ENCODE results near the gene PRMT7.

Gene PRMT7

GRCh38 chr16:68357521-68357922 is 46.7 kb downstream of the PRMT7 start:
- no peak overlapping the region for H3K23ac ChIP-seq (ENCODE audit: low read length)
- H3K14ac ChIP-seq (ENCODE audit: low read length), result no peak overlapping the region
- peaks cover 54 to 56% of the 10 kb centered on the region in 2 experiments for H3K36me3 ChIP-seq (ENCODE audit: control insufficient read depth in 1 of 2, insufficient read depth in 2 of 2, low read length in 2 of 2)
- H3K18ac ChIP-seq (ENCODE audit: low read length), result no peak overlapping the region
- no peak overlapping the region for H2BK12ac ChIP-seq (ENCODE audit: low read length)
- H4K8ac ChIP-seq (ENCODE audit: low read depth, low read length), result no peak overlapping the region
- peaks cover 5% of the 10 kb centered on the region for H3K9me3 ChIP-seq (ENCODE audit: insufficient read depth, low read depth, low read length)
- no peak for DNase-seq
- no peak overlapping the region for H2AFZ ChIP-seq (ENCODE audit: insufficient read depth, low read length, poor library complexity)
- no peaks in the 10 kb centered on the region for H3K79me2 ChIP-seq (ENCODE audit: control insufficient read depth, insufficient read depth, low read length, poor library complexity)
- H3K27ac ChIP-seq (ENCODE audit: low read depth, low read length), result no peak overlapping the region
- H3K27me3 ChIP-seq (ENCODE audit: insufficient read depth, low read length), result no peaks in the 10 kb centered on the region
- H2AK5ac ChIP-seq (ENCODE audit: low read length), result no peak overlapping the region
- no peak overlapping the region for H4K12ac ChIP-seq (ENCODE audit: low read depth, low read length)
- WGBS (ENCODE audit: extremely low coverage, insufficient coverage, insufficient read length), result no CpG with 5 or more reads among the region's 9 CpGs
- H3K4me2 ChIP-seq (ENCODE audit: low read length), result no peak overlapping the region
- peaks cover 4 to 5% of the 10 kb centered on the region in 2 experiments for H3K4me1 ChIP-seq (ENCODE audit: control insufficient read depth in 1 of 2, insufficient read depth in 2 of 2, low read length in 2 of 2)
- H3K79me1 ChIP-seq (ENCODE audit: low read length), result no peaks in the 10 kb centered on the region
- H2BK5ac ChIP-seq (ENCODE audit: low read depth, low read length, poor library complexity), result no peak overlapping the region
- no peak overlapping the region for H4K91ac ChIP-seq (ENCODE audit: low read depth, low read length)
- no peak overlapping the region for H3K4ac ChIP-seq (ENCODE audit: low read depth, low read length)
- no peak overlapping the region for H3K4me3 ChIP-seq (ENCODE audit: low read depth, low read length)
- no peak overlapping the region for H3K9ac ChIP-seq (ENCODE audit: low read length)
- no peak overlapping the region for H2BK120ac ChIP-seq (ENCODE audit: insufficient read depth, low read length, poor library complexity)

DNA sequence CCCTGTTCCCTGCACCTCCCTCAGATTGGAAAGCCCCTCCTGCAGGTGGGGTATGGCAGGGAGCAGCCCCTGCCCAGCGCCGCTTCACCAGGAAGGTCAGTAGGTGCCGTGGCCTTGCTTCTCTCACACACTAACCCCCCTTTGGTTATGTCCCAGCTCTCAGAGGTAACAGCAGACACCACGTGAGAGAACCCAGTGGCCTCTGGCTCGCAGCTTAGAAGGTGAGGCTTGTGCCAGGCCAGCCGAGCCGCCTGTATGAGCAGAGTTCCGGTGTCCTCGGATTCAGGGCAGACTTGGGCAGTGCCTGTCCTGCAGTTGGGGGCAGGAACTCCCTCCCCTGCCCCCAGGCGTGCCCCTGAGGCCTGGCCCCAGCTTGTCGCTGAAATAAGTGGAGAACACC is 47.1 kb downstream of the PRMT7 start:
- DNase-seq, result no peak
- no peak overlapping the region for H4K12ac ChIP-seq (ENCODE audit: low read depth, low read length)
- H3K36me3 ChIP-seq (ENCODE audit: control insufficient read depth in 1 of 2, insufficient read depth in 2 of 2, low read length in 2 of 2), result peaks cover 53 to 56% of the 10 kb centered on the region in 2 experiments
- no peak overlapping the region for H4K91ac ChIP-seq (ENCODE audit: low read depth, low read length)
- H2AK5ac ChIP-seq (ENCODE audit: low read length), result no peak overlapping the region
- H2BK120ac ChIP-seq (ENCODE audit: insufficient read depth, low read length, poor library complexity), result no peak overlapping the region
- H3K4me1 ChIP-seq (ENCODE audit: control insufficient read depth in 1 of 2, insufficient read depth in 2 of 2, low read length in 2 of 2), result peaks cover 4 to 5% of the 10 kb centered on the region in 2 experiments
- no peak overlapping the region for H2BK5ac ChIP-seq (ENCODE audit: low read depth, low read length, poor library complexity)
- H3K9me3 ChIP-seq (ENCODE audit: insufficient read depth, low read depth, low read length), result peaks cover 5% of the 10 kb centered on the region
- H3K27ac ChIP-seq (ENCODE audit: low read depth, low read length), result no peak overlapping the region
- no peak overlapping the region for H3K4me3 ChIP-seq (ENCODE audit: low read depth, low read length)
- H3K18ac ChIP-seq (ENCODE audit: low read length), result no peak overlapping the region
- H3K79me1 ChIP-seq (ENCODE audit: low read length), result no peaks in the 10 kb centered on the region
- H2BK12ac ChIP-seq (ENCODE audit: low read length), result no peak overlapping the region
- H4K8ac ChIP-seq (ENCODE audit: low read depth, low read length), result no peak overlapping the region
- no peak overlapping the region for H2AFZ ChIP-seq (ENCODE audit: insufficient read depth, low read length, poor library complexity)
- H3K4me2 ChIP-seq (ENCODE audit: low read length), result no peak overlapping the region
- WGBS (ENCODE audit: extremely low coverage, insufficient coverage, insufficient read length), result no CpG with 5 or more reads among the region's 11 CpGs
- H3K27me3 ChIP-seq (ENCODE audit: insufficient read depth, low read length), result no peaks in the 10 kb centered on the region
- no peaks in the 10 kb centered on the region for H3K79me2 ChIP-seq (ENCODE audit: control insufficient read depth, insufficient read depth, low read length, poor library complexity)
- no peak overlapping the region for H3K9ac ChIP-seq (ENCODE audit: low read length)
- no peak overlapping the region for H3K4ac ChIP-seq (ENCODE audit: low read depth, low read length)
- H3K23ac ChIP-seq (ENCODE audit: low read length), result no peak overlapping the region
- no peak overlapping the region for H3K14ac ChIP-seq (ENCODE audit: low read length)

DNA sequence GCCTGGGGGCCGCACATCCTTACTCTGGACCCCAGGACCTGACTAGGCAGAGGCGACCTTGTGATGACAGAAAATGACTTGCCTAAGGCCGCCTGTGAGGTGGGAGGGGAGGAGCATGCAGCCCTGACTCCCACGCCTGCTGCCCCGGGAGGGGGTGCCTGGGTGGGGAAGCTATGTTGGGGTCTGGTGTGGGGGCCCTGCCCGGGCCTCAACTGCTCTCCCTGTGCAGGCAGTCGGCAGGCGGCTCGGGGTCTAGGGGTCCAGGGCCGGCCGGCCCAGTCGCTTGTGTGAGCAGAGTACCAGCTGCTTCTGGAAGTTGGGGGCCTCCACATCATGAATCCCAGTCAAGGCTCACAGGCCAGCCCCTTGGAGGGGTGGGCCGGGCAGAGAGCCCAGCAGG is 48.1 kb downstream of the PRMT7 start:
- H3K27me3 ChIP-seq (ENCODE audit: insufficient read depth, low read length), result no peaks in the 10 kb centered on the region
- H2BK120ac ChIP-seq (ENCODE audit: insufficient read depth, low read length, poor library complexity), result no peak overlapping the region
- H3K4ac ChIP-seq (ENCODE audit: low read depth, low read length), result no peak overlapping the region
- H4K8ac ChIP-seq (ENCODE audit: low read depth, low read length), result no peak overlapping the region
- no peak overlapping the region for H3K27ac ChIP-seq (ENCODE audit: low read depth, low read length)
- H2BK12ac ChIP-seq (ENCODE audit: low read length), result no peak overlapping the region
- WGBS (ENCODE audit: extremely low coverage, insufficient coverage, insufficient read length), result no CpG with 5 or more reads among the region's 13 CpGs
- DNase-seq, result no peak
- no peak overlapping the region for H3K14ac ChIP-seq (ENCODE audit: low read length)
- no peak overlapping the region for H2AK5ac ChIP-seq (ENCODE audit: low read length)
- H3K79me1 ChIP-seq (ENCODE audit: low read length), result no peaks in the 10 kb centered on the region
- H3K9ac ChIP-seq (ENCODE audit: low read length), result no peak overlapping the region
- H3K36me3 ChIP-seq (ENCODE audit: control insufficient read depth in 1 of 2, insufficient read depth in 2 of 2, low read length in 2 of 2), result peaks cover 43 to 47% of the 10 kb centered on the region in 2 experiments
- H4K12ac ChIP-seq (ENCODE audit: low read depth, low read length), result no peak overlapping the region
- H3K23ac ChIP-seq (ENCODE audit: low read length), result no peak overlapping the region
- H3K18ac ChIP-seq (ENCODE audit: low read length), result no peak overlapping the region
- peaks cover 4 to 5% of the 10 kb centered on the region in 2 experiments for H3K4me1 ChIP-seq (ENCODE audit: control insufficient read depth in 1 of 2, insufficient read depth in 2 of 2, low read length in 2 of 2)
- no peak overlapping the region for H3K4me2 ChIP-seq (ENCODE audit: low read length)
- H3K79me2 ChIP-seq (ENCODE audit: control insufficient read depth, insufficient read depth, low read length, poor library complexity), result no peaks in the 10 kb centered on the region
- H4K91ac ChIP-seq (ENCODE audit: low read depth, low read length), result no peak overlapping the region
- peaks cover 5% of the 10 kb centered on the region for H3K9me3 ChIP-seq (ENCODE audit: insufficient read depth, low read depth, low read length)
- H2AFZ ChIP-seq (ENCODE audit: insufficient read depth, low read length, poor library complexity), result no peak overlapping the region
- no peak overlapping the region for H2BK5ac ChIP-seq (ENCODE audit: low read depth, low read length, poor library complexity)
- no peak overlapping the region for H3K4me3 ChIP-seq (ENCODE audit: low read depth, low read length)

DNA sequence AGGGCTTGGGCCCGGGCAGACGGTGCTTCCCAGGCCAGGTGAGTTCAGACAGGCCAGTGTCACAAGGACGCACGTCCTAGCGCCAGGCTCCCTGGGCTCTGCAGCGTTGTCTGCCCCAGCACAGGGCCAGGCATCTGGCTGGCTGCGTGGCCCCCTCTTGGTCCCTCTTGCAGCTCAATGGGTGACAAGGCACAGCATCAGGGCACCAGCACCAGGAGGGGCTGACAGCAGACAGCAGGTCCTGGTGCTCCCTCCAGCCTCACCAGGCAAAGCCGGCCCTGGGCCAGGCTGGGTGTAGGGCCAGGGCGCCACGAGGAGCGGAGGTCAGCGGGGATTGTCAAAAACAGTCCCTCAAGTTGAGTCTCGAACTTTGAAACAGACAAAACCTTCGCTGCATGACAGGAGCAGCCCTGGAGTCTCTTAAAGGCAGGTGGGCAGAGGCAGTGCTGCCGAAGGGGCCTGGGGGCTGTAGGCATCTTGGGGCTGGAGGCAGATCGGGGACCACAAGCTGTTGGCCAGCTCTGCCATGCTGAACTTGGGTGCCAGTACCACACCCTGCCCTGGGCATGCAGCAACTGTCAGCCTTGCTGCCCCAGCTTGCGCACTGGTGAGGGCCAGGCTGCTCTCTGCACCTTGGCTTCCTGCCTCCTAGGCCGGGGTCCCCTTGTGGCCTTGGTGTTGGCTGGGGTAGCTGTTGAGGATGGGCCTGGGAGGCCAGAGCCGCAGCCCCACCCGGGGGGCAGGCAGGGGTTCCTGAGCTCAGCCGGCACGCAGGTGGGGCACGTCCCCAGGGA is 48.8 kb downstream of the PRMT7 start:
- H2AFZ ChIP-seq (ENCODE audit: insufficient read depth, low read length, poor library complexity), result no peak overlapping the region
- no peaks in the 10 kb centered on the region for H3K79me2 ChIP-seq (ENCODE audit: control insufficient read depth, insufficient read depth, low read length, poor library complexity)
- no peak overlapping the region for H3K4ac ChIP-seq (ENCODE audit: low read depth, low read length)
- no peak overlapping the region for H2BK12ac ChIP-seq (ENCODE audit: low read length)
- no peak overlapping the region for H3K4me2 ChIP-seq (ENCODE audit: low read length)
- H3K4me3 ChIP-seq (ENCODE audit: low read depth, low read length), result no peak overlapping the region
- no peak overlapping the region for H3K14ac ChIP-seq (ENCODE audit: low read length)
- H2AK5ac ChIP-seq (ENCODE audit: low read length), result no peak overlapping the region
- no peak overlapping the region for H4K91ac ChIP-seq (ENCODE audit: low read depth, low read length)
- H4K12ac ChIP-seq (ENCODE audit: low read depth, low read length), result no peak overlapping the region
- no peak overlapping the region for H3K9ac ChIP-seq (ENCODE audit: low read length)
- H3K36me3 ChIP-seq (ENCODE audit: control insufficient read depth in 1 of 2, insufficient read depth in 2 of 2, low read length in 2 of 2), result peaks cover 36 to 42% of the 10 kb centered on the region in 2 experiments
- H3K23ac ChIP-seq (ENCODE audit: low read length), result no peak overlapping the region
- DNase-seq, result no peak
- WGBS (ENCODE audit: extremely low coverage, insufficient coverage, insufficient read length), result no CpG with 5 or more reads among the region's 23 CpGs
- peaks cover 5% of the 10 kb centered on the region for H3K9me3 ChIP-seq (ENCODE audit: insufficient read depth, low read depth, low read length)
- no peak overlapping the region for H2BK120ac ChIP-seq (ENCODE audit: insufficient read depth, low read length, poor library complexity)
- H3K4me1 ChIP-seq (ENCODE audit: control insufficient read depth in 1 of 2, insufficient read depth in 2 of 2, low read length in 2 of 2), result peaks cover 7% of the 10 kb centered on the region in 2 experiments
- H4K8ac ChIP-seq (ENCODE audit: low read depth, low read length), result no peak overlapping the region
- H3K18ac ChIP-seq (ENCODE audit: low read length), result no peak overlapping the region
- no peaks in the 10 kb centered on the region for H3K27me3 ChIP-seq (ENCODE audit: insufficient read depth, low read length)
- H3K79me1 ChIP-seq (ENCODE audit: low read length), result no peaks in the 10 kb centered on the region
- no peak overlapping the region for H2BK5ac ChIP-seq (ENCODE audit: low read depth, low read length, poor library complexity)
- no peak overlapping the region for H3K27ac ChIP-seq (ENCODE audit: low read depth, low read length)
